Kidney glomerular epithelial cell (primary cell): Measurements from ENCODE around the gene HID1.

Experiments
- DNase-seq: peaks from one replicate; lab custom pipeline; 2025; lab: John Stamatoyannopoulos, UW

The HID1 gene

GRCh38 chr17:74950207-74950606 is 22.4 kb downstream of the HID1 start:
- DNase-seq: no peak

- no peak for DNase-seq
Measured at GRCh38 chr17:74949455-74950115, 23.0 kb downstream of the HID1 start.

- DNase-seq: no peak
Measured at GRCh38 chr17:74947041-74947754, 25.4 kb downstream of the HID1 start.

GRCh38 chr17:74946641-74947040 is 25.9 kb downstream of the HID1 start:
- no peak for DNase-seq

- DNase-seq: no peak
Measured at GRCh38 chr17:74945543-74945942, 27.0 kb downstream of the HID1 start.

GRCh38 chr17:74943808-74944522 is 28.6 kb downstream of the HID1 start:
- DNase-seq: no peak

- DNase-seq: no peak
Measured at GRCh38 chr17:74941128-74941725, 31.3 kb downstream of the HID1 start.

- DNase-seq: no peak
Measured at GRCh38 chr17:74939534-74939933, 33.0 kb downstream of the HID1 start.

GRCh38 chr17:74938194-74938950 is 34.2 kb downstream of the HID1 start:
- DNase-seq: no peak

GRCh38 chr17:74937064-74938051 is 35.2 kb downstream of the HID1 start:
- no peak for DNase-seq

GRCh38 chr17:74936470-74936799 is 36.1 kb downstream of the HID1 start:
- DNase-seq: no peak

GRCh38 chr17:74935585-74936469 is 36.7 kb downstream of the HID1 start, which contains the start of gene OTOP3:
OTOP3 (plus strand) TSS chr17:74935898; CDS start chr17:74935922, 24 bp downstream.
- no peak for DNase-seq

- no peak for DNase-seq
Measured at GRCh38 chr17:74935048-74935447, 37.5 kb downstream of the HID1 start.

- DNase-seq: no peak
Measured at GRCh38 chr17:74930535-74931036, 42.0 kb downstream of the HID1 start.

GRCh38 chr17:74928786-74929185 is 43.8 kb downstream of the HID1 start:
- DNase-seq: no peak

- no peak for DNase-seq
Measured at GRCh38 chr17:74925242-74925641, 47.3 kb downstream of the HID1 start.

- no peak for DNase-seq
Measured at GRCh38 chr17:74924250-74924948, 48.2 kb downstream of the HID1 start, which contains the start of gene OTOP2. OTOP2 (plus strand) TSS chr17:74924273; CDS start chr17:74924633, 360 bp downstream.

GRCh38 chr17:74923538-74924249 is 48.9 kb downstream of the HID1 start:
- DNase-seq: peak; percentile 11
